ENCODE measurements around the gene ANKZF1. TPM values are rescaled to one million over a fixed set of nuclear protein-coding genes. Genes with fewer than 3 reads are reported as not detected.

Gene ANKZF1
- total RNA-seq, 2 donors from 2014 or later: 64.4 to 85.7 TPM

GRCh38 chr2:219285894-219286425 lies 56.4 kb downstream of the ANKZF1 start:
- intact Hi-C loops (cut with DNase I): no loop called here
- Histone ChIP-seq H3K4me3 (no peak overlapping the region), H3K4me1 (replicated peaks) (peaks cover 9% of the 10 kb centered on the region), H3K27ac (no peak overlapping the region), H3K36me3 (peaks cover 0 to 16% of the 10 kb centered on the region in 2 donors), H3K9me3 (no peaks in the 10 kb centered on the region), H3K27me3 (replicated peaks; ENCODE audit: insufficient read depth) (no peaks in the 10 kb centered on the region)
- 54% methylated on average over 17 of the region's 17 CpGs for WGBS
- TF ChIP-seq POLR2AphosphoS5 (IDR thresholded peaks at IDR 0.05) (peak; percentile 45), POLR2A (IDR thresholded peaks at IDR 0.05) (no peak)
- DNase-seq (ENCODE audit: low spot score): peak; percentile 66

Other genes with a start within 250 kb of the ANKZF1 start
- 10 to 100 TPM in 1 of 2 donors, 1 to 10 TPM in 1; 1.8 to 25.9 TPM for gene FEV, start 244.6 kb upstream of the ANKZF1 start, total RNA-seq
- gene CRYBA2, start 236.4 kb upstream of the ANKZF1 start, total RNA-seq: 1 to 10 TPM in 1 of 2 donors, not detected in 1; 3.0 TPM
- 1 to 10 TPM in 1 of 2 donors, not detected in 1; 4.4 TPM for gene CFAP65, start 188.3 kb upstream of the ANKZF1 start, total RNA-seq
- 1 to 10 TPM; 3.2 to 9.6 TPM for gene IHH, start 168.9 kb upstream of the ANKZF1 start, total RNA-seq
- 10 to 100 TPM; 15.2 to 16.9 TPM for gene NHEJ1, start 69.0 kb upstream of the ANKZF1 start, total RNA-seq
- 1 to 10 TPM; 2.3 to 2.9 TPM for gene SLC23A3, start 59.8 kb upstream of the ANKZF1 start, total RNA-seq
- 10 to 100 TPM; 53.6 to 60.1 TPM for gene CNPPD1, start 52.9 kb upstream of the ANKZF1 start, total RNA-seq
- 100 to 1,000 TPM in 1 of 2 donors, 10 to 100 TPM in 1; 84.4 to 142 TPM for gene RETREG2, start 51.5 kb upstream of the ANKZF1 start, total RNA-seq
- gene ZFAND2B, start 23.0 kb upstream of the ANKZF1 start, total RNA-seq: 10 to 100 TPM; 49.0 to 57.2 TPM
- 10 to 100 TPM; 31.9 to 32.1 TPM for gene ABCB6, start 10.8 kb upstream of the ANKZF1 start, total RNA-seq
- gene ATG9A, start 170 bp upstream of the ANKZF1 start, total RNA-seq: 10 to 100 TPM; 38.8 to 78.8 TPM
- 10 to 100 TPM; 23.1 to 25.0 TPM for gene GLB1L, start 15.6 kb downstream of the ANKZF1 start, total RNA-seq
- gene STK16, start 15.7 kb downstream of the ANKZF1 start, total RNA-seq: 10 to 100 TPM; 20.5 to 26.1 TPM
- not detected for gene TUBA4B, start 23.4 kb downstream of the ANKZF1 start, total RNA-seq
- gene TUBA4A, start 24.1 kb downstream of the ANKZF1 start, total RNA-seq: 10 to 100 TPM; 43.5 to 51.2 TPM
- 100 to 1,000 TPM; 155 to 163 TPM for gene DNAJB2, start 49.6 kb downstream of the ANKZF1 start, total RNA-seq
- 1 to 10 TPM in 1 of 2 donors, under 1 TPM in 1; 0.09 to 6.6 TPM for gene PTPRN, start 79.6 kb downstream of the ANKZF1 start, total RNA-seq
- not detected for gene RESP18, start 102.9 kb downstream of the ANKZF1 start, total RNA-seq
- 10 to 100 TPM; 54.1 to 82.4 TPM for gene DNPEP, start 158.1 kb downstream of the ANKZF1 start, total RNA-seq
- 1,000 to 10,000 TPM; 1,584 to 1,742 TPM for gene DES, start 188.6 kb downstream of the ANKZF1 start, total RNA-seq
- gene SPEG, start 205.0 kb downstream of the ANKZF1 start, total RNA-seq: 10 to 100 TPM; 30.7 to 53.4 TPM

All from prostate gland (tissue), 2 donors.